Measurements from ENCODE around the gene FBLN1. TPM values are rescaled to one million over a fixed set of nuclear protein-coding genes. Genes with fewer than 3 reads are reported as not detected.

Gene FBLN1
- polyA plus RNA-seq, 3 donors, result 0.03 to 0.17 TPM; not detected in 1

DNA sequence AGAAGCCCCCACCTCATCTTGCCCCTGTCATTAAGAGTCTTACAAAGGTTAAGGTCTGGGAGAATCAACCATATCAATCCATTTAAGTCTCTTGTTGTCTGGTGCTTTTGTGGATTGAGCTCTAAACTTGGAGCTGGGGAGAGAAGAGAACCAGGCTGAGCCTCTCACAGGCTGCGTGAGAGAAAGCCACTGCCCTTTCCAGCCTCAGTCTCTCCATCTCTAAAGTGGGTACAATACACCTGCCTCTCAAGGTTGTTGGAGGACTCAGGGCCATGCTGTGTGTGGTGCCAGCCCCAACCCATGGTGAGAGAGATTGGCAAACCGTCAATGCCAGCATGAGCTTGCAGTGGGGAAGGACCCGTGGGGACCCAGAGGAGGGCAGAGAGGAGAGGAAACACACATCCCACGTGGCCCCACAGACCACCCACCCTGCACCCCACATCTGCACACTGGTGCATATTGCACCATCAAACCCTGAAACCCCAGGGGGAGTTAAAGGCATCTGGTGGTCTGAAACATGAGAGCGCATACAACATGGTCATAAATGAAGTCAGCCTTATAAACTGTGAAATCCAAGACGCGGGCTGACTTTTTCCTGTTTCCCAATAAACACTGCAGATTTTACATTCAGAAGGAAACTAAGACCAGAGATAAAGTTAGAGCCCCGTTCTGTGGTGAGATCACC lies 27.5 kb upstream of the FBLN1 start:
- intact Hi-C loops (cut with micrococcal nuclease), result no loop called here
- DNase-seq, result no peak
- Histone ChIP-seq H2AFZ (ENCODE audit: insufficient read depth, low read depth, low read length, poor library complexity, severe bottlenecking) (no peak overlapping the region), H3K4me1 (ENCODE audit: control insufficient read depth in 1 of 2, insufficient read depth in 2 of 2, low read length in 2 of 2) (no peaks in the 10 kb centered on the region), H3K4me3 (replicated peaks in 1 of 3; ENCODE audit: low read depth in 2 of 3, low read length in 3 of 3) (no peak overlapping the region), H3K9ac (ENCODE audit: insufficient read depth, low read length, poor library complexity, severe bottlenecking) (no peak overlapping the region), H3K4me2 (replicated peaks; ENCODE audit: extremely low read depth, low read length, poor library complexity, severe bottlenecking) (no peak overlapping the region), H4K20me1 (ENCODE audit: insufficient read depth, low read length) (no peaks in the 10 kb centered on the region), H3K27me3 (ENCODE audit: control insufficient read depth in 2 of 2, insufficient read depth in 2 of 2, low read length in 2 of 2) (no peaks in the 10 kb centered on the region), H3K36me3 (replicated peaks in 1 of 2; ENCODE audit: control insufficient read depth in 1 of 2, insufficient read depth in 2 of 2, low read length in 2 of 2) (no peaks in the 10 kb centered on the region), H3K79me2 (ENCODE audit: insufficient read depth, low read length) (no peaks in the 10 kb centered on the region), H3K27ac (ENCODE audit: low read depth in 1 of 2, low read length in 2 of 2) (no peak overlapping the region), H3K9me3 (replicated peaks in 1 of 2; ENCODE audit: control insufficient read depth in 1 of 2, insufficient read depth in 1 of 2, low read length in 2 of 2) (no peaks in the 10 kb centered on the region)
- no peak overlapping the region for H3K27ac Mint-ChIP-seq
- no peaks in the 10 kb centered on the region for H3K36me3 Mint-ChIP-seq
- H3K27me3 Mint-ChIP-seq (ENCODE audit: low read depth in 3 of 3), result peaks cover 2 to 4% (median 2%) of the 10 kb centered on the region in 3 donors
- H3K4me3 Mint-ChIP-seq, result no peak overlapping the region
- peaks cover 0 to 7% (median 0%) of the 10 kb centered on the region in 7 donors for H3K9me3 Mint-ChIP-seq
- peaks cover 4% of the 10 kb centered on the region for H3K4me1 Mint-ChIP-seq
- 8% methylated on average over 2 of the region's 8 CpGs for WGBS (ENCODE audit: insufficient coverage)
- TF ChIP-seq, protein P1, sequence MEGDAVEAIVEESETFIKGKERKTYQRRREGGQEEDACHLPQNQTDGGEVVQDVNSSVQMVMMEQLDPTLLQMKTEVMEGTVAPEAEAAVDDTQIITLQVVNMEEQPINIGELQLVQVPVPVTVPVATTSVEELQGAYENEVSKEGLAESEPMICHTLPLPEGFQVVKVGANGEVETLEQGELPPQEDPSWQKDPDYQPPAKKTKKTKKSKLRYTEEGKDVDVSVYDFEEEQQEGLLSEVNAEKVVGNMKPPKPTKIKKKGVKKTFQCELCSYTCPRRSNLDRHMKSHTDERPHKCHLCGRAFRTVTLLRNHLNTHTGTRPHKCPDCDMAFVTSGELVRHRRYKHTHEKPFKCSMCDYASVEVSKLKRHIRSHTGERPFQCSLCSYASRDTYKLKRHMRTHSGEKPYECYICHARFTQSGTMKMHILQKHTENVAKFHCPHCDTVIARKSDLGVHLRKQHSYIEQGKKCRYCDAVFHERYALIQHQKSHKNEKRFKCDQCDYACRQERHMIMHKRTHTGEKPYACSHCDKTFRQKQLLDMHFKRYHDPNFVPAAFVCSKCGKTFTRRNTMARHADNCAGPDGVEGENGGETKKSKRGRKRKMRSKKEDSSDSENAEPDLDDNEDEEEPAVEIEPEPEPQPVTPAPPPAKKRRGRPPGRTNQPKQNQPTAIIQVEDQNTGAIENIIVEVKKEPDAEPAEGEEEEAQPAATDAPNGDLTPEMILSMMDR (IDR thresholded peaks at IDR 0.05), result no peak

DNA sequence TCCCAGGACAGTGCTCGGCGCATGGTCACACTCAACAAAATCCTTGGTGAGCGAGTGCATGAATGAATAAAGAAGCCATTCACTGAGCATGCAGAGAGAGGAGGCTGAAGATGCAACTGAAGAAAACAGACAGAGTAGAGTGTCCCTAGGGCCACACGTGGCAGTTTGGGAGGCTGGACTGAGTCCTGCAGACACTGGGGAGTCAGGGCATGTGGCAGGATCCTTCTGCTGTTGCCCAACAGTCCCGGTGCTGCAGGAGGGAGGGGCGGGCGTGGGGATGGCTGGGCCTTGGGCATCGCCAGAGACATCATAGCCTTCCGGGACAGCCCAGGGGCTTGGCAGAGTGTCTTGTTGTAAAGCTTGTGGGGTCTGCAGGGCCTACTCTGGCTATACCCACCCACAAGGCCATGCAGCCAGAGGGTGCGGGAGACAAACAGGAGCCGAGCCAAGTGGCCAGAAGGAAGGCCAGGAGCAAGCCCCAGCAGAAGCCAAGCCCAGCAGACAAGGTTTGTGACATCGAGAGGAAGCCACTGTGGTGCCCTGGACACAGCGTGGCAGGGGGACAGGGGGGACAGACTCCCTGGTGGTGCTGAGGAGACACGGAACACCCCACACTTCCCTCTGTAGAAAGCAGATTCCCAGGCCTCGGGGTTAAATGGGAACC lies 26.7 kb upstream of the FBLN1 start:
- Histone ChIP-seq H3K27ac (ENCODE audit: low read depth in 1 of 2, low read length in 2 of 2) (no peak overlapping the region), H3K79me2 (ENCODE audit: insufficient read depth, low read length) (no peaks in the 10 kb centered on the region), H3K9ac (ENCODE audit: insufficient read depth, low read length, poor library complexity, severe bottlenecking) (no peak overlapping the region), H3K36me3 (replicated peaks in 1 of 2; ENCODE audit: control insufficient read depth in 1 of 2, insufficient read depth in 2 of 2, low read length in 2 of 2) (no peaks in the 10 kb centered on the region), H4K20me1 (ENCODE audit: insufficient read depth, low read length) (no peaks in the 10 kb centered on the region), H3K4me3 (replicated peaks in 1 of 3; ENCODE audit: low read depth in 2 of 3, low read length in 3 of 3) (no peak overlapping the region), H3K4me1 (ENCODE audit: control insufficient read depth in 1 of 2, insufficient read depth in 2 of 2, low read length in 2 of 2) (no peaks in the 10 kb centered on the region), H3K27me3 (ENCODE audit: control insufficient read depth in 2 of 2, insufficient read depth in 2 of 2, low read length in 2 of 2) (no peaks in the 10 kb centered on the region), H3K4me2 (replicated peaks; ENCODE audit: extremely low read depth, low read length, poor library complexity, severe bottlenecking) (no peak overlapping the region), H3K9me3 (replicated peaks in 1 of 2; ENCODE audit: control insufficient read depth in 1 of 2, insufficient read depth in 1 of 2, low read length in 2 of 2) (peaks cover 6% of the 10 kb centered on the region in 2 donors), H2AFZ (ENCODE audit: insufficient read depth, low read depth, low read length, poor library complexity, severe bottlenecking) (no peak overlapping the region)
- Mint-ChIP-seq H3K36me3 (no peaks in the 10 kb centered on the region), H3K9me3 (peaks cover 2 to 15% (median 7%) of the 10 kb centered on the region in 7 donors), H3K27me3 (ENCODE audit: low read depth in 3 of 3) (peaks cover 2 to 5% (median 3%) of the 10 kb centered on the region in 3 donors), H3K27ac (no peak overlapping the region), H3K4me3 (no peak overlapping the region), H3K4me1 (peaks cover 4% of the 10 kb centered on the region)
- intact Hi-C loops (cut with micrococcal nuclease), result no loop called here
- WGBS (ENCODE audit: insufficient coverage), result 70% methylated on average over 8 of the region's 15 CpGs
- TF ChIP-seq, protein P1 (IDR thresholded peaks at IDR 0.05), result no peak
- no peak for DNase-seq

Measured in CD14-positive monocyte (primary cell).